Glomerular visceral epithelial cell (primary cell): ENCODE results near the gene OLFM4.

Experiments used
- DNase-seq: peaks from one replicate; pipeline ENCODE4 v3.0.0-alpha.2; 2016; ENCODE audit errors: extremely low spot score

Gene OLFM4

DNA sequence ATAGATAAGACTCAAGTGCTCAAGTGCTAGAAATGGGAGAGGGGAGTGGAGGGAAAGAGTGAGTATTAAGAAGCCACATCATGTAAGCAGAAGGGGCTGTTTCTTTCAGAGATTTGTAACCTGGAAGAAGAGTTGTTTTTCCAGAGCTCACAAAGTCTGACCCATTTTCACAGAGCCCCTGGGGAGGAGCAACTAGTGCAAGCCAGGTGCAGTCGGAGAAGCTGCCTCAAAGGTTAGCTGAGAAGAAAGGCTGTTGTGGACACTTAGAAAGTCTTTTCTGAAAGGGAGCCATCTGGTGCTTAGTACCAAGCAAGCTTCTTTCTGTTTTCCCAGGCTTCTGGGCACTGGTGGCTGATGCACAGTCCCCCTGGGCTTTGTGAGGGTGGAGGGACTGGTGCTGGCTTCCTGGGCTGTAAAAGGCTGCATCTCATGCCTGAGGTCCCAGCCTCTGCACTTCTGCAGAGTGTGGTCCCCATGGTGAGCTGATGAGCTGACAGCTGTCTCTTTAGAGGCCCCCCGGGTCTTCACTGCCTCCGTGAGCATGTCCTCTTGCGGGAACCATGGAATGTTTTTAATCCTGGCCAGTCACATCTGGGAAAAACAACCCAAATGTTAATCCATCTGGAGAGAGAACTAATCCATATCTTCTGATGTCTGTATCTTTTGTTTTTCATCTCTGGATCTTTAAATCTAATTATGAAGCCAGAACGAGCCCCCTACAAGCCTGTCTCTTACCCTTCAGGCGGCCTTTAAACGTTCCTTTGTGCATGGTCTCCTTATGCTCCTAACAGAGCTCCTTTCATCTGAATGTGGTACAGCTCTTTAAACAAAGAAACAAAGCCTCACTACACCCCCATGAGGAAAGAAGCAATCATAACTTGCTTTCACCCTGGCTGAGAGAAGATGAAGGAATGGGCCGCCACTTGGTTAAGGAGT lies 40.2 kb downstream of the OLFM4 start:
- DNase-seq: no peak

DNA sequence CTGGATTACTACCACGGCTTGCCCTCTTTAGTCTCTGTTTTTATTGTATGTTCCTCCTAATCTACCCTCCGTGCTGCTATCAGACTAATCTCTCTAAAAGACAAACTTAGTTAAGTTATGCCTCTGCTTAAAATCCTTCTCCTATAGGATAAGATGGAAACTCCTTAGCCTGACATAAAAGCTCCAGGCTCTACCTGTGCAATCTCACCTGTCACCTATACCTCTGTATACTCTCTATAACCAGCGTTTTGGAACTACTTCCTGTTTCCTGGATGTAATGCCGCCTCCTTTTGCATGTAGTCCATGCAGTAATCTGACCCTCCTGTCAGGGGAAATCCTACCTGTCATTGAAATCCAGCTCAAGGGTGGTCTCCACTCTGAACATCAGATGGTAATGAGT lies 41.2 kb downstream of the OLFM4 start:
- no peak for DNase-seq

DNA sequence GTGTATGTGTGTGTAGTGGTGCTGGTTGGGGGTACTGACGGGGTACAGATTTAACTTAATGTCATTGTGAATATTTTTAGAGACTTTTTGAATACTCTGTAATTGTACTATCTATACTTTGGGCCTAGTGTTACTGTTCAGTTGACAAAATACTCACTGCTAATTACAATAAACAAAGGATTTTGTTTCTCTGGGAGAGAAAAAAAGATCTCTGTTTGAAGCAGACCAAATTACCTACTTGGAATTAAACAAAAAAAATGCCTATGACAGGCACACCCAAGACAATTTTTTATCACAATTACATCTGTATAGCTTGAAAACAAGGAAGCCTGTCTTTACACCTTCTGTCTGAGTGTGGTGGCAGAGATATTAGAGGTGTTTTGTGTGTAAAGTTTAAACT lies 45.1 kb downstream of the OLFM4 start:
- no peak for DNase-seq

DNA sequence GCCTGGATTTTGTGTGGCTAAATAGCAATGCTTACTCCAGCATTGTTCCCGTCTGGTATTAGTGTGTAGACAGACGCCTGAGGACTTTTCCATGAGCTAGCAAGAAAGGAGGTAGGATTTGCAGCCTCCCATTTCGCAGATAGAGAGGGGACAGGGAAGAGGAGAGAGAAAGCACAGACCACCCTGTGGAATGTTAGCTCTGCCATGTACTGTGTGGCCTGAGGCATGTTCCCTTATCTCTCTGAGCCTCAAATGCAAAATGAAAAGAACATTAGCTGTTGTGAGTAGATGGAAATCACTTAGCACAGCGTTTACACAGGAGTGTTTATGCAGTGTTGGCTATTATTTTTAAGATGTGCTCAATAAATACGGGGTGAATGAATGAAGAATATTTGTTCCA lies 45.5 kb downstream of the OLFM4 start:
- no peak for DNase-seq

DNA sequence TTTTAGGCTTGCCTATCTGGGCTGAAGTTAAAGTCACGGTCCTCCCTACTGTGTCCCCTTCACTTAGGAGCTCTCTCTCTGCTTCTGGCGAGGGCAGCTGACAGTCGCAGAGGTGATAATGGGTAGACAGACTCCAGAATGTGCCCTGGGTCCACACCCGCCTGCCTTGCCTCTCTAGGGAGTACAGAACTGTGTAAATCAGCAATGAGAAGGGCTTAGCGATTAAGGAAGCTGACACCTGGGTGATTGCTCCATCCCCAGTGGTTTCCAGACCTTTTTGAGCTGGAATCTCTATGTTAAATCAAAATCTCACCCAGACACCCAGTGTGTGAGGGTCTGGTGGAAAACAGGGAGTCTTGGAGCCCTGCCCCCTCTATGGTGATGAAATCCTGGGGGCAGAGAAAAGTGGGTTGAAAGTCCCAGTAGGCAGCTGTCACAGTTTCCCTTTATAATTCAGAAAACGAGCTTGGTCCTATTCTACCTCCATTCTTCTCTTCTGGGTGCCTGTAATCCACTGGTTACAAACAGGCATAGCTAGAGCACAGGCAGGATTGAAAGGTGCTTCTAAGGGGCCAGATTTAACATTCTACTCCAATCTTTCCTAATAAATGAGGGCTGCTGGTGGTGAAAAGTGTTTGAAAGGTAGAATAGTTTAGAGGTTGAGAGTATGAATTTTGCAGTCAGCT lies 46.9 kb downstream of the OLFM4 start:
- no peak for DNase-seq

DNA sequence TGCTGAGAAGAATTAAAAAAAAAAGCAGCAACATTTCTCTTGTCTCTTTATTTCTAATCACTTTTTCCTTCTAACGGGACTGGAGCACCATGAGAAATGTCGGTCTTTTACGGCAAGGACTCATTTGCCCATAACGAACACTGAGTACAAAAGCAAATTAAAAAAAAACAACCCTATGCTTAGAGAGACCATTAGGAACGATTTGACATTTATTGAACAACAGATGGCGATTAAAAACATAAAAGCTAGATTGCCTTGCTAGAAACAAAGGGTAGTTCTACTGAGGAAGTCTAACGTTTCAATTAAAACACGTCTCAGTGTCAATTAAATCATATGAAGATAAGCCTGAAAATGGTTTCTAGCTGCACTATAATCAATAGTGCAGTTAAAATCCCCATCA lies 51.1 kb downstream of the OLFM4 start:
- DNase-seq: no peak

DNA sequence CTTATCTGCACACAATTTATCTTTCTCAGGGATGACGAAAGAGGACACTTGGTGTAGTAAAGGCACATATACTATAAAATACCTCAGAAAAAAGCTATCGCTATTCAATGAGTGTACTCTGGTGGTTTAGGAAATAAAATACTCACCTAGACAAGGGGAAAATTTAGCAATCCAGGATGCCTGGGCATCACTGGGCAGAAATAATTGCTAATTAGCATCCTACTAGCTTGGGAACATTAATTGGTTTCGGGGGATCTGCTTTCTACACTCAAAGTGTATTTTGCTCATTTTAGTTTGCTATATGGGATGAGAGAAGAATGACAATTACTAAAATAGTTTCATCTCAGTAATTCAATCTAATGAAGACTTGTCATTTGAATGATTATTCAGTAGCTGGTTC lies 60.3 kb downstream of the OLFM4 start:
- no peak for DNase-seq

DNA sequence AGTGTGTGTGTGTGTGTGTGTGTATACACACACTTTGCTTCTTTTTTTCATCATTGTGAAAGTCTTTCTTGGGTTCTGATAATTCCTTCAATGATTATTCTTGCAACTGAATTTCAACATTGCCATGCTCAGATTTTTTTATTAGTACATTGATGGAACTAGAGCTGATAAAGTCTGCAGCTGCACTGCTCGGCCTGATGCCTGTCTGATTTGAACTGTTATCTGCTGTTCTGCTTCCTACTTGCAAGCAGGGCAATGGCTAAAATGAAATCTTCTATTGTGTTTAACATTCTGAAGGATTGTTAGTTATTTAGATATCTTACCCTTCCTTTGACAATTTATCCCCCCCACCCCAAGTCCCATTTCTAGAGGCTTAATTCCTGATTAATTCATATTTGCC lies 61.3 kb downstream of the OLFM4 start:
- no peak for DNase-seq

DNA sequence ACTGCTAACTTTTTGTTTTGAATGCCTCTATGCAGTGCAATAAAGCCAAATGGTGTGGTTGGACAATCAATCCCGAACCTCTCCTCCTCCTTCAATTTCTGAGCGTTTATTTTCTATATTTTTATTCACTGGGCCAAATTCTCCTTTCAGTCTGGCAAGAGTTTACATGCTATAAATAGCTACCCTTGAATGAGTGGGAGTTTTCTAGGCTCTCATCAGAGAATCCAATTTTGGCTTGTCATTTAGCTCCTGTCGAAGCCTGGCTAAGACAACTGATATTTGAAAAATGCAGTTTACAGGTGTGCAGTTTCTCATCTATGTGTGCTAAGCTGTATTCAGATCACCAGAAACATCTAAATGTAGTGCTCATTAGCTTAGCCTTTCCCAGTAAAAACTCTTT lies 61.8 kb downstream of the OLFM4 start:
- no peak for DNase-seq

DNA sequence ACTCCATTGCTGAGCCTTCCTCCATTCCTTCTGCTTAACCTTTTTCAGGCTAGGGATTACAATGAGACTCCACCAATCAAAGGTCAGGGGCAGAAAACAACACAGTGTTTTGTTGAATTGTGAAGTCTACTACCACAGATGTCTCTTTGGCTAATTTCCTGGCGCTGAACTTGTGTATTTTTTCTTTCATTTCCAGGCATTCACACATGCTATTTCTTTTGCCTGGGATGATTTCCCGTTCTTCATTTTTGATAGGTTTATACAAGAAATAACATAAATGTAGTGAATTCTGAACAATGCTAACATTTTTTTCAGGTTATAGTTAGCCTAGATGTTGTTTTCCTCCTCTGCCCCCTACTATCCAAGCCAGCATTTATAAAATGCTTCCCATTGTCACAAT lies 64.3 kb downstream of the OLFM4 start:
- no peak for DNase-seq

DNA sequence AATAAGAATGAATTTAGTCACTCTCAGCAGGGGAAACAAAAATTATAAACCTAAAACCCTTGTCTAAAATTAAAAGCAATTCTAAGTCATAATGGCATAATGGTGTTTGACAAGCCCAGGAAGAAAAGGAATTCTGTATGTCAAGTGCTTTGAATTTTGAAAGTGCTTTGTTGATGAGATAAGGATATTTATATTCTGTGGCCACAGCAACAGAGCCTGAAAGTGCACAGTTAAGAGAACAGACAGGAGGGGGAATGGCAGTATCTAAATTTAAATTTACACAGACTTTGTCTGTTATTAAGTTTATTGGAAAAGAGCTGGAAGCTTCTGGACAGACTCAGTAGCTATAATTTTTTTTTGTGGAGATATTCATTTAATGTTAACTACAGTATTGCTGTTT lies 69.8 kb downstream of the OLFM4 start:
- no peak for DNase-seq

DNA sequence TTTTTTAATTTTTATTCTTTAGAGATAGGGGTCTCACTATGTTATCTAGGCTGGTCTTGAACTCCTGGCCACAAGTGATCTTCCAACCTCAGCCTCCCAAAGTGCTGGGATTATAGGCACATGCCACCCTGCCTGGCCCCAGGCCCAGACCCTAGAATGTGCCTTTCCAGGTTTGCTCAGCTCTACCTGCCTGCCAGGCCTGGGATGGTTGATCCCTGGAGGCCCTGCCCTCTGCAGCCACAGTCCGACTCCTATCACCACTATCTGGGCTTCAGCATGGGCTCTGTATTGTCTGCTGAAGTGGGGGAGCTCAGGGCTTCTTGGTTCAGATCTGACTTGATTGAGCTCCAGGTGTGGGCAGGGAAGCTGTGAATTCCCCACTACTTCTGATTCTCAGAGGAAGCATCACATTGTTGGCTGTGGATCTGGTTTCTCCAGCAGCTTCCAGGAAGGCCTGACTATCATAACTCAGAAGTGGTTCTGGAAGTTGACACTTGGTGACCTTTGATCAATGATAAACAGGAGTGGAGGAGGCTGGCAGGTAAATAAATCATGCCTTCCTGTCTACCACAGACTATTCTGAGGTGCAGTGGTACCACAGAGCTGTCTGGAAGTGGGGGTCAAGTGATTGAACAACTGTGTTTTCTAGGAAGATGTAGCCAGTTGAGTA lies 71.9 kb downstream of the OLFM4 start:
- no peak for DNase-seq
